HG02884 (cell line): ENCODE measurements around the gene TCTN2.

Experiments used
- ATAC-seq: cut with Tn5 transposase; IDR thresholded peaks from one replicate; pipeline ENCODE4 v1.9.1; 2021; ENCODE audit warnings: mild to moderate bottlenecking, moderate library complexity; ENCODE audit not compliant: unreplicated experiment

TCTN2 gene

DNA sequence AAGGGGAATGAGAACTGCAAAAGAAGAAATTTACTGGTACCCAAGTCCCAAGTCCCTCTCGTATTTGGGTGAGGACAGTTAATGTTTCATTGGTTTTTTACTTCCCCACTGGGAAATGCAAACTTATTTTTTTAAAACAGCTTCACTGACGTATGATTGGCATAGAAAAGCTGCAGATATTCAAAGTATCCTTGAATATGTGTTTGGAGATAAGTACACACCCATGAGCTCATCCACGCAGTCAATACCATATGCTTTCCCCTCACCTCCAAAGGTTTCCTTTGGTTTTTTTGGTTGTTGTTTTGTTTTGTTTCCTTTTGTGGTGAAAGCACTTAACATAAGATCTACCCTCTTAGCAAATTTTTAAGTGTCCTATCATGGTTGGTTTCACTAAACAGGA is 13.1 kb downstream of the TCTN2 start:
- no peak for ATAC-seq

- no peak for ATAC-seq
Measured at GRCh38 chr12:123686636-123687190, 15.8 kb downstream of the TCTN2 start.

DNA sequence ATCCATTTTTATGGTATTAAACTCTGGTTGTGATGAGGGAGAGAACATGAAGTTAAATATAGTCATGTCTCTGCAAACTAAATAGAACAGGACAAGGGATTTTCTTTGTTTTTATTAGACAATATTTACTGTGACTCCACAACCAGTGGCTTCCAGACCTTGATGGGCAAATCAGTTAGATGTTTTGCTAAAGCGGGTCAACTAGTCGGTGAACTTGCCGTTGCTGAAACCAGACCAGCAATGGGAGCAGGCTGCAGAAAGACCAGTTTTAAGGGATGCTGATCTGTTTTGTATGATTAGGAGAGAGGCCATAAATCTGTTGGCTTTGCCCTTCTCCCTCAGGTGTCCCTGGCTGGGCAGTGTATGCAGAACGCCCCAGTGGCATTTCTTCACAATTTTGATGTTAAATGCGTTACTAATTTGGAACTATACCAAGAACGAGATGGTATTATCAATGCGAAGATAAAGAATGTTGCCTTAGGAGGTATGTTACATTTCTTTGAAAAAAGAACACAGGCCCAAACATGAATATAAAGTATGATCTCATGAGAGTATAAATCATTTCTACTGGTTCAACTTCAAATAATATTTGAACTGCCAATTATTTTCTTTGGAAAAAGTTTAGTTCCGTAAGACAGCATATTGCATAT is 19.4 kb downstream of the TCTN2 start:
- ATAC-seq = no peak

DNA sequence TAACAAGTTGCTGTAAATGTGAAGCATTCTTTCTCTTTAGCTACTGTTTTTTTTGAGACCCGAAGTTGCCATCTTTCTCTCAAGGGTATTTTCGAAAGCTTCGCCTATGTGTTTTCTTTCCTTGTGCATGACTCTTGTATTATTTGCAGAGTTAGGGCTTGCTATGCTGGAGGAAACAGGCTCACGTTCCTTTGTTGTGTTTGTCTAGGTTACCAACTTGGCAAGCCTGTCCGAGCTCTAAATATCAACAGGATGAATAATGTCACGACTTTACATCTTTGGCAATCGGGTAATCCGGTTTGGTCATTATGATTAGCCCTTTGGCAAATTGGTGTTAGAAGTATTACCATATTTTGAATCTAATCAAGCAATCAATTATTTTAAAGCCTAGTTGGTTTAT is 25.3 kb downstream of the TCTN2 start:
- no peak for ATAC-seq

GRCh38 chr12:123696646-123697045 is 25.7 kb downstream of the TCTN2 start:
- ATAC-seq = no peak

DNA sequence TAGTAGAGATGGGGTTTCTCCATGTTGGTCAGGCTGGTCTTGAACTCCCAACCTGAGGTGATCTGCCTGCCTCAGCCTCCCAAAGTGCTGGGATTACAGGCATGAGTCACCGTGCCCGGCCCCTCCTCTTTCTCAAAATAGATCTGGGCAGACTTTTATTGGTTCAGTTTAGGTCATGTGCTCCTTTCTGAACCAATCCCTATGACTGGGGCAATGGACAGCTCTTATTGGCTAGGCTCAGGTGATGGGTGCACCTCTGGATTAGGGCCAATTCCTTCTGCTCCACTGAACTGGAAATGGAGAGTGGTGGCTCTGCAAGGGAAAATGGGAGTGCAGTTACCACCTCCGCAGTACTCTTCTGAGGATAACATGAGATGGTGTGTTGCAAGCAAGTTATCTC is 35.0 kb downstream of the TCTN2 start:
- ATAC-seq = no peak

GRCh38 chr12:123707466-123707865 is 36.6 kb downstream of the TCTN2 start:
- no peak for ATAC-seq

- ATAC-seq = no peak
Measured at GRCh38 chr12:123712780-123713319, 41.9 kb downstream of the TCTN2 start.

GRCh38 chr12:123713398-123713797 is 42.5 kb downstream of the TCTN2 start:
- ATAC-seq = no peak

DNA sequence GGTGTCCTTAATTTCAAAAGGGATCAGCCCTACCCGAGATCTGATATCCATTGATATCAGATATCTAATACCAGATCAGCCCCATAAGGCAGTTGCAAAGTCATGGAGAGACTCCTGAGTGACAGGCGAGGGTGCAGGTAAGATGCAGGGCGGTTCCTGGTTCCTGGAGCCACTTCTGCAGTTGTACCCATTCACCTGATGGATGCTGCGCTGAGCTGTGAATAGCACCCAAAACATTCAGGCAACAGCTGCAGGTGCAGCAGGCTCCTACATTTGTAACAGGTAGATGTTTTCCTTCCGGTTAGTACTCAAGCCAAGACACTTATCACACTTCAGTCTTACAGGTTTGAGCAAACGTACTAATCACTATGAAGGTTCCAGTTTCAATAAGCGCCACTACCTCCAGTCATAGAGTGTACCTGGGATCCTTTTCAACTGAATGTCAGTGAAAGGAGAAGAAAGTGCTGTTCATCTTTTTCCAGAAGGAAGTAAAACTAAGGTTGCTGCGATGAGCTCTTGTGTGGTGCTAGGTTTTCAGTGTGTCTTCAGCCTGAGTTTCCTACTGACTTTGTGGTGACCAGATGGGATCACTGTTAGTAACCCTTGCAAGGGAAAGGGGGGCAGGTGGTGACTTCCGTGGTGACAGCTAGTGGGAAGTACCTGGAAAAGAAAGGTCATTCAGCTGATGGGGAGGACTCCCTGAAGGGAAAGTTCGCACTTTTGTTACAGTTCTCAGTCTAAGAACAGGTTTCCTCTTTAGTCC is 43.1 kb downstream of the TCTN2 start:
- ATAC-seq = no peak

DNA sequence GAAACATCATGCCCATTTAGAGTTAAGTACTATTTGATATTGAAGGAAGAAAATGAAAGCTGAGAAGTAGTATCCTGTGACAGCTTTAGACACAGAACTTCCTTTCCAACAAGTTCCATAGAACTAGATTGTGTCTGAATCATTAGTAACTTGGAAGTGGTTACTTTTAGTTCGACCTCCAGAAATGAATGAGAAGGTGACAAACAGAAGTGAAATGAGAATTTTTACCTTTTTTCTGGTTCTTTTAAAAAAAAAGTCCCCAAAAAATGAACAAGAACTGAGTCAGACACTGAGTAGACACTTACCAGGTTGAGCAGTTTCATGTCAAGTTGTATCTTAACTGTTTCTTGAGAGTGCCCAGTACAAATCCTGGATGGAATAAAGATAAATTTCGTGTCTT is 44.3 kb downstream of the TCTN2 start:
- ATAC-seq = no peak

- ATAC-seq = no peak
Measured at GRCh38 chr12:123717350-123717749, 46.4 kb downstream of the TCTN2 start.

GRCh38 chr12:123720141-123720814 is 49.4 kb downstream of the TCTN2 start:
- no peak for ATAC-seq

DNA sequence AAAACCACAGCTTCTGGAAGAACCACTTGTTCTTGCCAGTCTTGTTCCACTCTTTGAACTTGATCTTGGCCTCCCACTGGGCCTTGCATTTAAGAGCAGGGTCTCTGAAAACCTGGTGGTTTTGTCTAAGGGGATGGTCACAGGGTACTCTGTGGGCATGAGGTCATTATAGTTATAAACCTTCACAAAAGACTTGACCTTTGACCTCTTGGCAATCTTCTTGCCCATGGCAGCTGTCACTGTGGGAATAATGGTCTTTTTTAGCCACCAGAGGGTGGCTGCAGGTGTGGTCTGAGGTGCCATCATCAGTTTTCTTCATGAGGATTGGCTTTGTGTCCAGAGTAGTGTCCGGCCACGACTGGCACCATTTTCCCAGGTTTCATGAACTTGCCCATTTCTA is 50.3 kb downstream of the TCTN2 start:
- no peak for ATAC-seq

- ATAC-seq = no peak
Measured at GRCh38 chr12:123723011-123723410, 52.1 kb downstream of the TCTN2 start.

- no peak for ATAC-seq
Measured at GRCh38 chr12:123723765-123724164, 52.9 kb downstream of the TCTN2 start.

GRCh38 chr12:123726244-123726643 is 55.3 kb downstream of the TCTN2 start:
- ATAC-seq = no peak

DNA sequence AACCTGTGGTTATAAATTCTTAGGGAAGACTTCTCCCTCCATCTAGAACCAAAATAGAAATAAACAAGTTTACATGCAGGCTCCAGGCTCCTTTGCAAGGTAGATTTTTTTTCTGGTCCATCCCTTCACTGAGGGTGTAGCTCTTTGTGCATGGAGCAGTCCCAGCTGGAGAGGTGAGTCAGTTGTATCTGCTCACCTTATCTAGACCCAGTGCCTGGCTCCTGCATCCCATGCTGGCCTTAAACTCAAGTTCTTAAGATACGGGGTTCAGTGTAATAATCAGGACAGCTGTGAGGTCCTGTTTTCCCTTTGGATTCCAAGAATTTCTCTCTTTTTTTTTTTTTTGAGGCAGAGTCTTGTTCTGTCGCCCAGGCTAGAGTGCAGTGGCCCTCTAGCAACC is 56.0 kb downstream of the TCTN2 start:
- ATAC-seq = no peak

DNA sequence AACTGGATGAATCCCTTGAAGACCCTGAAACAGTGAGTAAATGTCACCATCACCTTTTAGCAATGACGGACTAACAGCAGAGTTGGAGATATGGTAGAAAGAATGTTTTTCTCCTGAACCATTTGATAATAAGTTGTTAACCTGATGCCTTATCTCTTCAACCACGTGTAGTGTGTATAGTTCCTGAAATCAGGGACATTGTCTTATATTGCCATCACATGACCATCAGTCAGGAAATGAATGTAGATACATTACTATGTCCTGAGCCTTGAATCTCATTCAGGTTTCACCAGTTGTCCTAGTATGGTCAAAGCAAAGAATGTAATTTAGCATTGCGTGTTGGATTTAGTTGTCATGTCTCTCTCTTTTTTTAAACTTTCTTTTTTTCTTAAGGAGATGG is 57.0 kb downstream of the TCTN2 start:
- no peak for ATAC-seq

GRCh38 chr12:123731596-123731995 is 60.7 kb downstream of the TCTN2 start:
- no peak for ATAC-seq

DNA sequence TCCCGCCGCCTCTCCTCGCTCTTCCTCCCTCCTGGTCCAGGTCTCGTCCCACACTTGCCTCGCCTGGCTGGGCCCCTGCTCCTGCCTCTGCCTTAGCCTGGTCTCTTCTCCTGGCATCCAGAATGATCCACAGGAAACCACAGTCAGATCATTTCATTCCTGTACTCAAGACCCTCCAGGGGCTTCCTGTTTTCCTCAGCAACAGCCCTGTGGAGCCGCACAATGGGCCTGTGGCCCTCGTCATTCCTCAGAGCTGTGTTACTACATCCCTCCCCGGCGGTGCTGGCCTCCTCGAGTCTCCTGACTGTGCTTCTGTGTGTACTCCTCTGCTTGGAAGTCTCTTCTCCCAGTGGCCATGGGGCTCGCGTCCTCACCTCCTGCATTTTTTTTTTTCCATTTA is 61.3 kb downstream of the TCTN2 start:
- no peak for ATAC-seq

- ATAC-seq = no peak
Measured at GRCh38 chr12:123733229-123733628, 62.3 kb downstream of the TCTN2 start.
